Measurements from ENCODE around the gene GNB1. TPM values are rescaled to one million over a fixed set of nuclear protein-coding genes. Genes with fewer than 3 reads are reported as not detected.

Gene GNB1
- total RNA-seq, 4 donors from 2014 or later, result 150 to 191 (median 159) TPM

DNA sequence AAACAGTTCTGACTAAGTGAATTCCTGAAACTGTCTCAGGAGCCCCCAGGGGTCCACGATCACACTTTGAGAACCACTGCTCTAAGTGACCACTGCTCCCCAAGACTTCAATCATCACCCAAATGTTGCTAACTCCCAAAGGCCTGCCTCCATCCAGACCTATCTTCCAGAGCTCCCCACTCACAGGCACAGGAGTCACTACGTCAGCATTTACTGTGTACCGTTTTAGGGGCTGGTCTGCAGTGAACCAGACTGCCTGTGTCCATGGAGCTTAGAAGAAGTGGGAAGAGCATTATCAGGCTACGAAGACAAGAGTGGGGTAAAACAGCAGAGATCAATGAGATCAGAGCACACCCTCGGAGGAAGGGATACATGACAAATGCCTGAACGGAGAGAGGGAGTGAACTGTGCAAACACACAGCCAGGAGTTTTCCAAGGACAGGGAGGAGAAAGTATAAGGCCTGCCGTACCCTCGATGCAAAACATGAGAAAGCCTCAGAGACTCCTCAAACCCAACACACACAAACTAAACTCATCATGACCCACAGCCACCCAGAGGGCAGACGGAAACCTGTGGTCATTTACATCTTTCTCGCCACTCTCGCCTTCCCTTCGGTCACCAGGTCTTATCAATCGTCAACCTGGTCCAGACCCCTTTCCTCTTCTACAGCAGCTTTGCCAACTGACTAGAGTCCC is 10.1 kb downstream of the GNB1 start:
- TF ChIP-seq, protein P1, sequence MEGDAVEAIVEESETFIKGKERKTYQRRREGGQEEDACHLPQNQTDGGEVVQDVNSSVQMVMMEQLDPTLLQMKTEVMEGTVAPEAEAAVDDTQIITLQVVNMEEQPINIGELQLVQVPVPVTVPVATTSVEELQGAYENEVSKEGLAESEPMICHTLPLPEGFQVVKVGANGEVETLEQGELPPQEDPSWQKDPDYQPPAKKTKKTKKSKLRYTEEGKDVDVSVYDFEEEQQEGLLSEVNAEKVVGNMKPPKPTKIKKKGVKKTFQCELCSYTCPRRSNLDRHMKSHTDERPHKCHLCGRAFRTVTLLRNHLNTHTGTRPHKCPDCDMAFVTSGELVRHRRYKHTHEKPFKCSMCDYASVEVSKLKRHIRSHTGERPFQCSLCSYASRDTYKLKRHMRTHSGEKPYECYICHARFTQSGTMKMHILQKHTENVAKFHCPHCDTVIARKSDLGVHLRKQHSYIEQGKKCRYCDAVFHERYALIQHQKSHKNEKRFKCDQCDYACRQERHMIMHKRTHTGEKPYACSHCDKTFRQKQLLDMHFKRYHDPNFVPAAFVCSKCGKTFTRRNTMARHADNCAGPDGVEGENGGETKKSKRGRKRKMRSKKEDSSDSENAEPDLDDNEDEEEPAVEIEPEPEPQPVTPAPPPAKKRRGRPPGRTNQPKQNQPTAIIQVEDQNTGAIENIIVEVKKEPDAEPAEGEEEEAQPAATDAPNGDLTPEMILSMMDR (IDR thresholded peaks at IDR 0.05), result no peak
- TF ChIP-seq POLR2A (IDR thresholded peaks at IDR 0.05) (no peak), EP300 (IDR thresholded peaks at IDR 0.05) (no peak)
- Histone ChIP-seq H3K4me1 (peaks cover 0 to 77% (median 16%) of the 10 kb centered on the region in 4 donors), H3K27ac (no peak overlapping the region), H3K9me3 (no peaks in the 10 kb centered on the region), H3K27me3 (no peaks in the 10 kb centered on the region), H3K36me3 (peaks cover 0 to 13% (median 0%) of the 10 kb centered on the region in 3 donors), H3K4me3 (no peak overlapping the region)
- WGBS, 2 donors, result 58 to 66% methylated on average over 13 of the region's 13 CpGs
- no peak for DNase-seq (ENCODE audit: low spot score in 2 of 2)

DNA sequence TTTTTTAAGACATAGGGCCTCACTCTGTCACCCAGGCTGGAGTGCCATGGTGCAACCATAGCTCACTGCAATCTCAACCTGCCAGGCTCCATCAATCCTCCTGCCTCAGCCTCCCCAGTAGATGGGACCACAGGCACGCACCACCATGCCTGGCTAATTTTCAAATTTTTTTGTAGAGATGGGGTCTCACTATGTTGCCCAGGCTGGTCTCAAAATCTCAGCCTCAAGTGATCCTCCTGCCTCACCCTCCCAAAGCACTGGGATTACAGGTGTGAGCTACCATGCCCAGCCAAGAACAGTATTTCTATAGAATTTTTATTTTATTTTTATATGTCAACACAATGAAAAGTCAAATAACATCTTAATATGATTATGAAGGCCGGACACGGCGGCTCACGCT is 10.9 kb downstream of the GNB1 start:
- no peak overlapping the region for H3K4me3 ChIP-seq
- no peak for DNase-seq (ENCODE audit: low spot score in 2 of 2)

DNA sequence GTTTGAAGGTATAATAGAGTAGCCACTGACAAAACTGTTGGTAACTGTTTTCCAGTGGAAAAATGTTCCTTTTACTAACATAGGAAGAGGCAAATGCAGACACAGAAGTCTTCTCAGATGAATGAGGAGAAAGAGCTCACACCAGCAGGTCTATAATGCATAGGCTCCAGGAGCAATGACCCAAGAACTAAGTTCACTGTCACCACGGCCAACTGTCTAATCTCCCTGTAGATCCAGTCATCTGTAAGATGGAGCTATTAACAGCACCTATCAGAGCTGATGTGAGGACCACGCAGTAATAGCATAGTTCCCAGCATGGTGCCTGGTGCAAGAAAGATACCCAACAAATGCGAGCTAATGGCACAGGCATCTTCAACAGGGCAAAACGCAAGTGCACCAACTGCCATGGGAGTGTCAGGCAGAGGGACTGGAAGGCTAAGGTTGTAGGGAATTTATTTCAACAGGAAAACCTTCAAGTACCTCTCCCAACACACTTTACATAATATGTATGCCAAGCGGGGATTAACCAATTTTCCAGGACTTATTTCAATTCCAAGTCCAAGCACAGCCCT is 12.9 kb downstream of the GNB1 start:
- 82 to 87% methylated on average over 5 of the region's 5 CpGs for WGBS, 2 donors
- H3K4me3 ChIP-seq, result no peak overlapping the region
- no peak for TF ChIP-seq POLR2A (IDR thresholded peaks at IDR 0.05)
- no peak for TF ChIP-seq EP300 (IDR thresholded peaks at IDR 0.05)
- TF ChIP-seq, protein P1 (IDR thresholded peaks at IDR 0.05), result no peak
- H3K36me3 ChIP-seq, result peaks cover 0 to 30% (median 0%) of the 10 kb centered on the region in 3 donors
- no peaks in the 10 kb centered on the region for H3K9me3 ChIP-seq
- peaks cover 0 to 84% (median 23%) of the 10 kb centered on the region in 4 donors for H3K4me1 ChIP-seq
- DNase-seq (ENCODE audit: low spot score in 2 of 2), result no peak
- H3K27me3 ChIP-seq, result no peaks in the 10 kb centered on the region
- no peak overlapping the region for H3K27ac ChIP-seq

More for the DNA sequence above, 10.9 kb downstream of the GNB1 start:
- peaks cover 0 to 84% (median 18%) of the 10 kb centered on the region in 4 donors for H3K4me1 ChIP-seq
- TF ChIP-seq EP300 (IDR thresholded peaks at IDR 0.05) (no peak), POLR2A (IDR thresholded peaks at IDR 0.05) (no peak)
- TF ChIP-seq, protein P1 (IDR thresholded peaks at IDR 0.05), result no peak
- H3K9me3 ChIP-seq, result no peaks in the 10 kb centered on the region
- WGBS, 2 donors, result 90 to 93% methylated on average over 5 of the region's 5 CpGs
- no peaks in the 10 kb centered on the region for H3K27me3 ChIP-seq
- no peak overlapping the region for H3K27ac ChIP-seq
- H3K36me3 ChIP-seq, result peaks cover 0 to 17% (median 0%) of the 10 kb centered on the region in 3 donors

DNA sequence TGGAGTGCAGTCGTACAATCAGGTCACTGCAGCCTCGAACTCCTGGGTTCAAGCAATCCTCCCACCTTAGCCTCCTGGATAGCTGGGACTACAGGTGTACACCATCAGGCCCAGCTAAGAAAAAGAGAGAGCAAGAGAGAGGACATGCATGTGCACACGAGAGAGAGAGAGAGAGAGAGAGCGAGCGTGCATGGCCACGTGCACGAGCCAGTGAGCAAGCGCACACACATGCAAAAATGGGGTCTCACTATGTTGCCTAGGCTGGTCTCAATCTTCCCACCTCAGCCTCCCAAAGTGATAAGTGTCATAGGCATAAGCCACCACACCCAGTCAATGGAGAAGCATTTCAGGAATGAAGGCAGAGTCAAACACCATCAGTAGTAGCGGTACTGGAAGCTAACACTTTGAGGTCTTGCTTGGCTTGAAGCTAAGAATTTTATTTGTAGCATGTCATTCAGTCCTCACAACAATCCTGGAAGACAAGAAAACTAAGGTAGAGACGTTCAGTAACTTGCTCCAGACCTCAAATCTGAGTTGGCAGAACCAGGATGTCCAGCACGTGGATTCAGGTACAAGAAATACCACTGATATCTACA is 14.5 kb downstream of the GNB1 start:
- H3K4me3 ChIP-seq, result no peak overlapping the region
- no peak overlapping the region for H3K27ac ChIP-seq
- H3K36me3 ChIP-seq, result peaks cover 0 to 30% (median 0%) of the 10 kb centered on the region in 3 donors
- DNase-seq (ENCODE audit: low spot score in 2 of 2), result no peak
- peaks cover 0 to 88% (median 32%) of the 10 kb centered on the region in 4 donors for H3K4me1 ChIP-seq
- 80 to 84% methylated on average over 11 of the region's 11 CpGs for WGBS, 2 donors
- no peaks in the 10 kb centered on the region for H3K9me3 ChIP-seq
- TF ChIP-seq POLR2A (IDR thresholded peaks at IDR 0.05), result no peak
- no peak for TF ChIP-seq EP300 (IDR thresholded peaks at IDR 0.05)
- TF ChIP-seq, protein P1 (IDR thresholded peaks at IDR 0.05), result no peak
- H3K27me3 ChIP-seq, result no peaks in the 10 kb centered on the region

DNA sequence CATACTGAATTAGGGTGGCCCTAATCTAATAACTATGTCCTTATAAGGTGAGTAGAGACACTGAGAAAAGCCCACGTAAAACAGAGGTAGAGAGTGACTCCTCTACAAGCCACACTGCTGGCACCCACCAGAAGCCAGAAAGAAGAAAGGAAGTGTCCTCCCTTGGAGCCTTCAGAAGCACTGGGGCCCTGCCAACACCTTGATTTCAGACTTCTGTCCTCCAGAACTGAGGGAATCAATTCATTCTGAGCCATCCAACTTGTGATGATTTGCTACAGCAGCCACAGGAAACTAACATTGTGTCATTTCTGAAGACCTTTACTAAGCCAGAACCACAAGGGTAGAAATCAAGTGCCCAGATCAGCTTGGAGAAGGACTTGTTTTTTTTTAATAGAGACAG is 15.0 kb downstream of the GNB1 start:
- peaks cover 0 to 88% (median 32%) of the 10 kb centered on the region in 4 donors for H3K4me1 ChIP-seq
- no peak overlapping the region for H3K4me3 ChIP-seq
- 80 to 97% methylated on average over 1 of the region's 1 CpG for WGBS, 2 donors
- TF ChIP-seq, protein P1 (IDR thresholded peaks at IDR 0.05), result no peak
- TF ChIP-seq POLR2A (IDR thresholded peaks at IDR 0.05) (no peak), EP300 (IDR thresholded peaks at IDR 0.05) (no peak)
- DNase-seq (ENCODE audit: low spot score in 2 of 2), result no peak
- no peaks in the 10 kb centered on the region for H3K27me3 ChIP-seq
- H3K36me3 ChIP-seq, result peaks cover 0 to 30% (median 0%) of the 10 kb centered on the region in 3 donors
- no peak overlapping the region for H3K27ac ChIP-seq
- H3K9me3 ChIP-seq, result no peaks in the 10 kb centered on the region

Measured in tibial nerve (tissue), 4 donors.